Heart left ventricle (tissue), 16 donors: ENCODE results near the gene CCDC71. TPM values are rescaled to one million over a fixed set of nuclear protein-coding genes. Genes with fewer than 3 reads are reported as not detected.
A peak's percentile ranks its signal among the peaks of the same experiment; 100 is the strongest.

Experiments used
- ATAC-seq, 4 donors: fragments of 200-7000 bp; cut with Tn5 transposase; one replicate each; pipeline ENCODE4 v1.9.1; 2020 to 2022; ENCODE audit warnings: moderate library complexity in 4 of 4, mild to moderate bottlenecking in 3 of 4, moderate number of reproducible peaks in 1 of 4
- DNase-seq, 5 donors: peaks; one replicate each; pipeline ENCODE4 v3.0.0-alpha.2; 2020
- H3K27ac ChIP-seq, 12 donors: fragments of 200-600 bp; sonication (generic) in 4 of 12; one replicate each; pipeline versions ENCODE4 v1.5.0 to v1.8.0; 2016 to 2022; ENCODE audit warnings: mild to moderate bottlenecking in 2 of 12
- H3K27me3 ChIP-seq, 9 donors: fragments of 200-600 bp; sonication (generic) in 2 of 9; one replicate each; pipeline versions ENCODE4 v1.5.1 to v1.8.0; 2016 to 2022; ENCODE audit warnings: mild to moderate bottlenecking in 3 of 9
- H3K36me3 ChIP-seq, 9 donors: fragments of 200-600 bp; sonication (generic) in 2 of 9; one replicate each; pipeline versions ENCODE4 v1.5.0 to v1.8.0; 2018 to 2022; ENCODE audit warnings: mild to moderate bottlenecking in 2 of 9
- H3K4me1 ChIP-seq, 12 donors: fragments of 200-600 bp; sonication (generic) in 4 of 12; one replicate each; pipeline versions ENCODE4 v1.5.0 to v1.8.0; 2016 to 2022; ENCODE audit warnings: mild to moderate bottlenecking in 3 of 12
- H3K4me3 ChIP-seq, 12 donors: fragments of 200-600 bp; sonication (generic) in 4 of 12; one replicate each; pipeline versions ENCODE4 v1.5.0 to v1.8.0; 2017 to 2022; ENCODE audit warnings: mild to moderate bottlenecking in 9 of 12, moderate library complexity in 4 of 12
- H3K9me3 ChIP-seq, 12 donors: fragments of 200-600 bp; sonication (generic) in 4 of 12; one replicate each; pipeline versions ENCODE4 v1.5.0 to v1.8.0; 2016 to 2022; ENCODE audit warnings: mild to moderate bottlenecking in 1 of 12
- POLR2A ChIP-seq, 2 donors: fragments of 450-650 bp; IDR thresholded peaks; one replicate each; pipeline ENCODE4 v1.6.1; 2017; ENCODE audit warnings: antibody characterized with exemption in 2 of 2, mild to moderate bottlenecking in 2 of 2, moderate library complexity in 2 of 2
- WGBS, 4 donors: extraction: QIAGEN DNeasy Blood & Tissue Kit in 2 of 4; methylation state at CpG; one replicate each; pipeline versions ENCODE4 v1.1.5 to v1.1.7; 2013 to 2018; 5-methylcytosine and 5-hydroxymethylcytosine counted together
- intact Hi-C, 10 donors: fragments of 100-400 bp; cut with DNase I; formaldehyde crosslinking; loops; one replicate each; pipeline versions ENCODE4 v1.11.1 to v1.14.2; 2022
- polyA plus RNA-seq, 2 donors: library from polyadenylated mRNA; stranded (reverse); fragments of 200-250 nt; gene quantifications; one replicate each; pipeline ENCODE4 v1.2.3, GENCODE V29; 2013
- total RNA-seq, 9 donors: library from RNA; depleted of rRNA in 2 of 9; stranded (reverse); fragments of >200 nt in 2 of 9; fragmentation: NEBNext Ultra II Directional in 3 of 9; extraction: Animal tissue kit (Norgen Biotek cat#: 25700) in 3 of 9; gene quantifications; one replicate each; pipeline versions ENCODE4 v1.1.0 to v1.2.4, GENCODE V29; 2016 to 2023
- TF ChIP-seq, protein P1 (sequence below), 12 donors: fragments of 200-600 bp; sonication (generic) in 4 of 12; IDR thresholded peaks; one replicate each; pipeline versions ENCODE4 v1.5.0 to v1.8.0; 2018 to 2022; ENCODE audit warnings: antibody characterized with exemption in 12 of 12, mild to moderate bottlenecking in 5 of 12
- donor health status: ischemic (EF 13 %, LVEDD 7.1; RV severe dilation, severe dysfunction).
- donor health status: healthy with polysubstance abuse.
- donor health status: DM: no; HTN: yes; CAD: no.
- donor health status: DM: no; HTN: no; CAD: no.
- donor health status: ischemic (EF 25% LVEDD 6.9; RV normal size, moderate dysfunction).
- donor health status: ischemic (EF 25% LVEDD 5.7; RV mildly dilated, moderate dysfunction).
- donor health status: healthy.
- donor health status: DM: yes; HTN: yes; CAD: no.
- donor health status: ischemic (EF 35%, LVEDD 5.7; RV mildly dilated, moderate dysfunction).
- donor health status: nonischemic (EF 11% LVEDD 7.7; RV severe dilation, severe dysfunction).
- donor health status: DM: yes; HTN: yes; CAD: no.
- donor health status: PGD.
- donor health status: ischemic (EF 29% LVEDD 5.4; RV normal size, mild dysfunction).
- donor health status: nonischemic (EF 23%, LVEDD 6.1; RV moderate dilation, normal function).

The CCDC71 gene
- total and polyA plus RNA-seq, 11 donors: 9.7 to 24.0 (median 14.6) TPM

DNA sequence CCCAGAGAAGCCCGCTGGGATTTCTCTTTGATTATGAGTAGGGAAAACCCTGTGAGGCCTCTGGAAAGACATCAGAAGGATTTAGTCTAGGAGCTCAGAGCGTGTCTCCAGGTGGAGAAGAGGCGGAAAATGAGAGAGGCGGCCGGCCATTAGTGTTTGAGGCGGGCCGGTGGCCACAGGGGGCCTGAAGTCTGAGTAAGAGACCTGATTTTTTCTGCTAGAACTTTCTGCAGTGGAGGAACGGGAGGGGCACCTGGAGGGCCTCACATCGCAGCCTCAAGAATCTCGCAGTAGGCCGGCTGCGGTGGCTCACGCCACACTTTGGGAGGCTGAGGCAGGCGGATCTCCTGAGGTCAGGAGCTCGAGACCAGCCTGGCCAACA lies 33.8 kb upstream of the CCDC71 start:
- Histone ChIP-seq H3K27me3 (no peaks in the 10 kb centered on the region), H3K36me3 (no peaks in the 10 kb centered on the region), H3K9me3 (no peaks in the 10 kb centered on the region), H3K4me3 (peak overlapping the region in 11 of 12 donors; percentile 20 to 81 (median 59)), H3K27ac (peak overlapping the region; percentile 44 to 92 (median 80)), H3K4me1 (peaks cover 0 to 29% (median 5%) of the 10 kb centered on the region in 12 donors)
- 45 to 74% (median 68%) methylated on average over 13 to 15 of the region's 15 CpGs for WGBS, 4 donors
- DNase-seq (no peak), ATAC-seq (peak in 1 of 4 donors; percentile 29)
- intact Hi-C loops: loop anchor here in 1 of 10 donors (2.0 kb wide), 1 partner anchor 77 kb away; the partner anchor contains the start of gene C3orf62
- TF ChIP-seq, protein P1, sequence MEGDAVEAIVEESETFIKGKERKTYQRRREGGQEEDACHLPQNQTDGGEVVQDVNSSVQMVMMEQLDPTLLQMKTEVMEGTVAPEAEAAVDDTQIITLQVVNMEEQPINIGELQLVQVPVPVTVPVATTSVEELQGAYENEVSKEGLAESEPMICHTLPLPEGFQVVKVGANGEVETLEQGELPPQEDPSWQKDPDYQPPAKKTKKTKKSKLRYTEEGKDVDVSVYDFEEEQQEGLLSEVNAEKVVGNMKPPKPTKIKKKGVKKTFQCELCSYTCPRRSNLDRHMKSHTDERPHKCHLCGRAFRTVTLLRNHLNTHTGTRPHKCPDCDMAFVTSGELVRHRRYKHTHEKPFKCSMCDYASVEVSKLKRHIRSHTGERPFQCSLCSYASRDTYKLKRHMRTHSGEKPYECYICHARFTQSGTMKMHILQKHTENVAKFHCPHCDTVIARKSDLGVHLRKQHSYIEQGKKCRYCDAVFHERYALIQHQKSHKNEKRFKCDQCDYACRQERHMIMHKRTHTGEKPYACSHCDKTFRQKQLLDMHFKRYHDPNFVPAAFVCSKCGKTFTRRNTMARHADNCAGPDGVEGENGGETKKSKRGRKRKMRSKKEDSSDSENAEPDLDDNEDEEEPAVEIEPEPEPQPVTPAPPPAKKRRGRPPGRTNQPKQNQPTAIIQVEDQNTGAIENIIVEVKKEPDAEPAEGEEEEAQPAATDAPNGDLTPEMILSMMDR (IDR thresholded peaks at IDR 0.05): no peak
- no peak for TF ChIP-seq POLR2A (IDR thresholded peaks at IDR 0.05)

DNA sequence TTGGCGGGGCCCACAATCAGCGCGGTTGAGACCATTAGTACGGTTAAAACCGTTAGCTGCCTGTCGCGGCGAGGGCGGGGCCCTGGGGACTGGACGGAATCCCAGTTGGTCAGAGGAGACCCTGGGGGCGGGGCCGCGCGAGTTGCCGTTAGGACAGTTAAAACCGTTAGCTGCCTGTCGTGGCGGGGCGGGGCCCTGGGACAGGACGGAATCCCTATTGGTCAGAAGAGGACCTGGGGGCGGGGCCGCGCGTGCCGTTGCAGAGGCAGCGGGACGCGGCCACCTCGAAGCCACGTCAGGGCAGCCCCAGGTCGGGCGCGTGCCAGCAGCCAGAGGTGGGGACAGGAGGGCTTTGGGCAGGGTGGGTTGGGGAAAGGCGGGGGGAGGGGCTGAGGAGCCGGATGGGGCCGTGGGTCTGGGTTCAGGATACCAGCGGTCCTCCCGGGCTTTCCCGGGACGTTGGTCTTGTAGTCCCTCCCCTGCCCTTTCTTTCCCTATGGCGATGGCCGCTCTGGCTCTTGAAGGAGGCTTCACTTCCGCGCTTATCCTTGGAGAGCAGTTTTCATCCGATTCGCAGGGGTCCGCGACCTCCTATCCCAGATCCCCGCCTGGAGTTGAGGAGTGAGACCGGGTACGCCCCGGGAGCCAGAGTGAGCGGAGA lies 33.2 kb upstream of the CCDC71 start:
- H3K4me1 ChIP-seq: peaks cover 0 to 24% (median 5%) of the 10 kb centered on the region in 12 donors
- intact Hi-C loops: loop anchor here in 1 of 10 donors (2.0 kb wide), 1 partner anchor 77 kb away; the partner anchor contains the start of gene C3orf62

DNA sequence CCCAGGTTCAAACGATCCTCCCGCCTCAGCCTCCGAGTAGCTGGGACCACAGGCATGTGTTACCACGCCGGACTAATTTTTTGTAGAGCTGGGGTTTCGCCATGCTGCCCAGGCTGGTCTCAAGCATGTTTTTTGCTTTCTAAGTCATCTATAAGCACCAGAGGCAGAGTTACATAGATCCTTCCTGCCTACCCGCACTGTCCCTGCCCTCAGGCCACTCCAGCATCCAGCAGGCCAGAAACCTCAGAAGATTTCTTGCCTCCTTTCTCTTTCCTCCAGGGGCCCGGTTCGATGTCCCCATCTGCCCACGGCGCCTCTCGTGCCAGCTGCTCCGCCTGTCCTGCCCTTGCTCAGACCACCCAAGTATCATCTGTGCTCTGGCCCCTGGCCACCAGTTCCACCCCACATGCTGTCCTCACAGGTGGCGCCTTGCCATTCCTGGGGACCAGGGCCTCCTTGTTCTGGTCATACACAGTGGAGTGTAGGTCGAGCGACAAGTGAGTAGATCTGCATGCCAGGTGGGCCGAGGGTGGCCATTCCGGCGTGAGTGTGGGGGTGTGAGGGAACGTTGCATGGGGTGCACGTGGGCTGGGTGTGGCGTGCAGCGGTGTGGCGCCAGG lies 32.6 kb upstream of the CCDC71 start:
- peak overlapping the region in 10 of 12 donors; percentile 44 to 92 (median 78) for H3K27ac ChIP-seq
- peak in 2 of 4 donors; percentile 2 to 11 for ATAC-seq

More for the DNA sequence above, 33.2 kb upstream of the CCDC71 start:
- Histone ChIP-seq H3K27me3 (no peaks in the 10 kb centered on the region), H3K27ac (peak overlapping the region; percentile 44 to 92 (median 80)), H3K4me3 (peak overlapping the region in 11 of 12 donors; percentile 20 to 81 (median 59)), H3K36me3 (no peaks in the 10 kb centered on the region), H3K9me3 (no peaks in the 10 kb centered on the region)
- DNase-seq: peak; percentile 94 to 99 (median 96)
- WGBS, 4 donors: 18 to 25% (median 22%) methylated on average over 28 to 53 of the region's 53 CpGs
- peak; percentile 97 to 99 (median 99) for ATAC-seq
- TF ChIP-seq, protein P1 (IDR thresholded peaks at IDR 0.05): no peak
- peak in 1 of 2 donors; percentile 43 for TF ChIP-seq POLR2A (IDR thresholded peaks at IDR 0.05)

More for the DNA sequence above, 32.6 kb upstream of the CCDC71 start:
- no peak for DNase-seq
- Histone ChIP-seq H3K36me3 (no peaks in the 10 kb centered on the region), H3K9me3 (no peaks in the 10 kb centered on the region), H3K27me3 (no peaks in the 10 kb centered on the region), H3K4me3 (peak overlapping the region in 10 of 12 donors; percentile 30 to 81 (median 60)), H3K4me1 (peaks cover 0 to 22% (median 5%) of the 10 kb centered on the region in 12 donors)
- WGBS, 4 donors: 61 to 70% (median 66%) methylated on average over 24 of the region's 24 CpGs
- TF ChIP-seq, protein P1 (IDR thresholded peaks at IDR 0.05): no peak
- TF ChIP-seq POLR2A (IDR thresholded peaks at IDR 0.05): no peak
- intact Hi-C loops: loop anchor here in 1 of 10 donors (2.0 kb wide), 1 partner anchor 78 kb away; the partner anchor contains the start of gene C3orf62
